Measurements from ENCODE around the gene OPN4.
"Not testable (repeated sequence)": the region's sequence is repeated elsewhere in the genome, so short reads cannot be mapped to it uniquely, and the experiment has no call there.

Gene OPN4, protein sequence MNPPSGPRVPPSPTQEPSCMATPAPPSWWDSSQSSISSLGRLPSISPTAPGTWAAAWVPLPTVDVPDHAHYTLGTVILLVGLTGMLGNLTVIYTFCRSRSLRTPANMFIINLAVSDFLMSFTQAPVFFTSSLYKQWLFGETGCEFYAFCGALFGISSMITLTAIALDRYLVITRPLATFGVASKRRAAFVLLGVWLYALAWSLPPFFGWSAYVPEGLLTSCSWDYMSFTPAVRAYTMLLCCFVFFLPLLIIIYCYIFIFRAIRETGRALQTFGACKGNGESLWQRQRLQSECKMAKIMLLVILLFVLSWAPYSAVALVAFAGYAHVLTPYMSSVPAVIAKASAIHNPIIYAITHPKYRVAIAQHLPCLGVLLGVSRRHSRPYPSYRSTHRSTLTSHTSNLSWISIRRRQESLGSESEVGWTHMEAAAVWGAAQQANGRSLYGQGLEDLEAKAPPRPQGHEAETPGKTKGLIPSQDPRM

DNA sequence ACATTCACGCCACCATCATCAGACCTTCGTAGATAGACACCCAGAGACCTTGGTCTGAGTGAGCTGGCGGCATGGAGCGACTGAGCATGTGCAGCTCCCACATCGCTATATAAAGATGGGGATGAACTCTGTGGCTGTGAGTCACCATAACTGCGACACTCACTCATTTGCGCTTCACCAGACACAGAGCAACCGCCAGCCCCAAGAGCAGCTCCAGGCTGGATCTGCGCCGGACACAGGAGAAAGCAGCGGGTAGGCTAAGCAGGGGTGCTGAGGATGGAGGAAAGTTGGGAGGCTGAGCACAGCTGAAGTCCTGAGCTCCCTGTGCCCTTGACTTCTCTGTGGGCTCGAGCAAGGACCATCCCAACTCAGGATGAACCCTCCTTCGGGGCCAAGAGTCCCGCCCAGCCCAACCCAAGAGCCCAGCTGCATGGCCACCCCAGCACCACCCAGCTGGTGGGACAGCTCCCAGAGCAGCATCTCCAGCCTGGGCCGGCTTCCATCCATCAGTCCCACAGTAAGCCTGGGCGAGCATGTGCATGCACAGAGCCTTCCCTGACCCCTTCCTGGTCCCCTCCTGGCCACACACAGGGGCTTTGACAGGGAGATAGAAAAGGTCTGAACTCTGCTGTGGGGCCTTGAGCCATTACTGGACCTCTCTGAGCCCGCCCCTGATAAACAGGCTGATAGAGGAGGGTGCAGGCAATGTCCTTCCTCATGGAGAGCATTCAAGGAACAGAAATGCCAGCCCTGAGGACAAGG, at the start of gene OPN4:
OPN4 (plus strand) TSS at position 137 of the 762 bp plus-strand sequence; CDS start at position 374, 237 bp downstream.
- no peak for DNase-seq

- DNase-seq, result no peak
Observed at GRCh38 chr10:86607674-86608073, 46.7 kb upstream of the OPN4 start.

DNA sequence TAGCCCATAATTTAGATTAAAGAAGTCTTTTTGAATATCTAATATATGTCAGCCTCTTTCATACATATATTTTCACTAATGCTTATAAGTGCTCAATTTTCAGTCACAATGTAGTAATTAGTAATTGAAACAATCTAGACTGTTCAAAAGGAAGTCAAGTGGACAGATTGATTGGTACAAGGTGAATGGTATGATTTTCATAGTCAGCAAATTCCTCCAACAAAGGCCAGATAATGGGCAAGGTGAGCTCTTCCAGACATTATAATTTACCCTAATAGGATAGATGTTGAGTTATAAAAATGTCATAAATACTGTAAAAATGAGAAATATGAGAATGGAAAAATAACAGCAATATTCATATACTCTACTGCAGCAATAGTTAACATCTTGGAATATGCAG, 44.4 kb upstream of the OPN4 start:
- DNase-seq, result no peak

- DNase-seq, result no peak
Observed at GRCh38 chr10:86611386-86611785, 43.0 kb upstream of the OPN4 start.

DNA sequence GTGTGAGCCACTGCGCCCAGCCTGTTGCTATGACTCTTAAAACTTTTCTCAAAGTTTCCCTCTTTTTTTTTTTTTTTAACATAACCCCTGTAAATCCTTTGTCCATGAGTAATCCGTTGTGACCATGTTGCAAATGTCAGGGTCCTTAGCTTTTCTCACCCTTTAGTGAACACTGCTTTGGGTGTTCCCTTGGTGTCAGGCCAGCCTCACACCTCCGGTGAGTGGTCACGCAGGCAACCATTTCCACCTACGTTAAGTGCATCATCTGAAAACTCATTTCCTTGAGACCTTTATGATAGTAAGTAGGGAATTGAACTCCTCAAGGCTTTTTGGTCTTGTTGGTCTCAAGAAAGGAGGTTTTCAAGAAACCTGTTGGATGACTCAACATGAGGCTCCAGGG, 41.3 kb upstream of the OPN4 start:
- DNase-seq, result no peak

GRCh38 chr10:86613905-86614304, 40.4 kb upstream of the OPN4 start:
- no peak for DNase-seq

GRCh38 chr10:86614853-86615252, 39.5 kb upstream of the OPN4 start:
- DNase-seq, result no peak

- not testable (repeated sequence) for DNase-seq
Observed at GRCh38 chr10:86617278-86617677, 37.1 kb upstream of the OPN4 start.

- no peak for DNase-seq
Observed at GRCh38 chr10:86628311-86628710, 26.0 kb upstream of the OPN4 start.

DNA sequence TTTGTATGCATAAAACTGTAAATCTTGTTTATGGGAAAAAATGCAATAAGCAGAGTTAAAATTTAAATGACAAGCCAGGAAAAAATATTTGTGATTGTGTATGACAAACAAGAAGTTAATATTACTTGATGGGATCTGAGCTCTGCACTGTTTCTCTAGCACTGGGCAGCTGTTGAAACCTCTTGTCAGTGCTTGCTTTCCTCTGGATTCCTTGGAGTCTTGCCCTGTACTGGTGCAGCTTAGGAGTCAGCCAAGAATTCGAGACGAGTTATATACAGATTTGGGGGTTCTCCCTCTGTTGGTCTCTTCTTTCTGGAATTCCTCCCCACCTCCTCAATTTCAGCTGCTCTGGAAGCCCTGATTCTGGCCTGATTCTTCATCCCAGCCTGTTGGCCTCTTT, 24.3 kb upstream of the OPN4 start:
- no peak for DNase-seq

- no peak for DNase-seq
Observed at GRCh38 chr10:86632009-86632800, 22.1 kb upstream of the OPN4 start.

- no peak for DNase-seq
Observed at GRCh38 chr10:86632951-86633350, 21.4 kb upstream of the OPN4 start.

DNA sequence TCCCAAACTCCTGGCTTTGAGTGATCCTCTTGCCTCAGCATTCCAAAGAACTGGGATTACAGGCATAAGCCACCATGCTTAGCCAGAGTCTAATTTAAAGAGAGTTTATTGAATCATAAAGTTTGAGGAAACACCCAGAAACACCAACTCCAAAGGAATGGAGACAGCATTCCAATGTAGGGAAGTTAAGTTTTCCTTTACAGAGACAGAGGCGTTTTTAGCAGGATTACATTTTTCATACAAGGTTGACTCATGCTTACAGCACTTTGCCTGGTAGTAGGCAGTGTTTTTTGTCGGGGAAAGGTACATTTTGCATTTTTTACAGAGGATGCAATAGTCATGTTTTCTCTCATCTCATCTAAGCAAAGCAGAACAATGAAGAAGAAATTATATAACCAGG, 18.9 kb upstream of the OPN4 start:
- no peak for DNase-seq

DNA sequence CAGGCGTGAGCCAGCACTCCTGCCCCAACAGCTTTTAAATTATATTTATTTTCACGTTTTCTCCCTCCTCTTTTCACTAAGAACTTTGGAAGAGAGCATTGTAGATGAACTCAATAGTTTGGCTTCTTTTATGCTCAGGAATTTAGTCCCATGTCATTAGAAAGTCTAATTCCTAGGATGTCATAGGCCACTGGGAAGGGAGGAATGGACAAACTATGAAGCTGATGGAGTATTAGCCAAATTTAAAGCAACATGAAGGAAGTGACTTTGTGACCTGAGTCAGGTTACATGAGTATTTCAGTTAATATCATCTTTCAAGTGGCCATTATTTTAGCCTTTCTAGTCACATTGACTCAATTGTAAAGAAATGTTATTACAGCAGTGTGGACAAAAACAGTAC, 18.0 kb upstream of the OPN4 start:
- DNase-seq, result no peak

DNA sequence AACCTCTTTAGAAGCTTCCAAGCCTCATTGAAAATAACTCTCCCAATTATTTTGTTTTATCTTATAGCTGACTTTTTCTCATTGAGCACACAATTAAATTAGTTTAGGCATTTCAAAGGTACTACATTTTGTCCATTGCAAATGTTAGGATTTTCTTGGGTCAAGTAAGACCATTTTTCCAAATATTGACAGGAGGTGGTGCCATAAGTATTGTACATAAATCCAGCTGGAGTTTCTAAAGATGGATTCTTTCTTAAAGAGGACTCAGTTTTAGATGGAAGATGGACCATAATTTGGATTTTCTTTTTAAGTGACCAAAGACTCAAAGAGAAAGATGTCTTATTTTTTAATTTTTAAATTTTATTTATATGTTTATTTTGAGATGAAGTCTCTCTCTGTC, 12.3 kb upstream of the OPN4 start:
- no peak for DNase-seq

DNA sequence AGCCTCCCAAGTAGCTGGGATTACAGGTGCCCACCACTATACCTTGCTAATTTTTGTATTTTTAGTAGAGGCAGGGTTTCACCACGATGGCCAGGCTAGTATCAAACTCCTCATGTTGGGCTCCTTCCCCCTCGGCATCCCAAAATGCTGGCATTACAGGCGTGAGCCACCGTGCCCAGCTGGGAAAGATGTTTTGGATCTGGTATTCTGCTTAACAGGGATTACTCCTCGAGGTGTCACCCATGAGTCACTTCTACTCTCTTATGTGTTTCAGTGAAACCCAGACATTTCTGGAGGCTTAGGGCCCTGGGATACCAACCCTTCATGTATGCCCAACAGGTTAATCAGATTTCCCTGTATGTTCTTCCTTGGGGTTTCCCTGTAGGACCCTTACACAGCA, 11.8 kb upstream of the OPN4 start:
- no peak for DNase-seq

- no peak for DNase-seq
Observed at GRCh38 chr10:86644152-86644793, 10.1 kb upstream of the OPN4 start.

DNA sequence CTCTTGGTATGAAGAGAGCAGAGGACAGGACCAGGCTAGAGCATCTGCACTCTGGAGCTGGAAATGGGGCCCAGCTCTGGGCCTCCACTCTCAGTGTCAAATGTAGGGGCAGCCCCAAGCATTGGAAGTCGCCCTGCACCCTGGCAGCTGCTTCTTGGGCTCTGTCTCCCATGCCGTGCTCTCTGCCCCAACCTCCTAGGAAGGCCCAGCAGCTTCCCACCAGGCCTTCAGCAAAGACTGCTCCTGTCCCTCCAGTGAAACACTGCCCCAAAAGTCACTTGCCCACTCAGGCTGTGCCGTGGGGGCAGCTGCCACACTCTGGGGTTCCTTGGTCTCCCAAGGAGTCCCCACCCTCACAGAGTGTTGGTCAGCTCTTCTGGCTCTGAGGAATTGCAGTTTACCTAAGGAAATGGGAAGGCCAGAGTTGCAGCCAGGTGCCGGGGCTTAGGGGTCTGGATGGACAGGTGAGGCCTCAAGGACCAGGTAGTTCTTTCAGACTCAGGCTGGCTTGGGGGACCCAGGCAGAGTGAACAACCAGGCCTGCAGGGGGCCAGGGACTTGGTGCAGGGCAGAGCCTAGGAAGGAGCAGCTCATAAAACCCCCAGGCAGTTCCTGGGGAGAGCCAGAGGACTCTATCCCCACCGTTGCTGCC, 9.4 kb upstream of the OPN4 start:
- DNase-seq, result no peak

GRCh38 chr10:86645621-86646165, 8.7 kb upstream of the OPN4 start:
- DNase-seq, result not testable (repeated sequence)

DNA sequence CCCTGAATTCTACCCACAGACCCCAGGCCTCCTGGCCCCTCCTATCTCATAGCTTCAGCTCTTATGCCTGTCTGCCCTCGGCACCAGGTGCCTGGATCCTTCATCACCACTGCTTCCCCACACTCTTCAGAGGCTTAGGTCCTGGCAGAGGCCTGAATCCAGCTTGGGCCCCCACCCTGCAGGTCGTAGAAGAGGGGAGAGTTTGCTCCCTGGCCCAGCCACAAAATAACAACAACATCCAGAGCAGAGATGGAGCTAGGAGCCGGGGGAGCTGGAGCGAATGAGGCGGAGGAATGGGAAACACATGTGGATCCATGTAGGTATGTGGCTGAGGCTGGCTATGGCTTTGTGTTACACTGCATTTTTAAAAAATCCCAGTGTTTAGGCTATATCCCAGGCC, 7.8 kb upstream of the OPN4 start:
- no peak for DNase-seq

- no peak for DNase-seq
Observed at GRCh38 chr10:86646933-86647332, 7.4 kb upstream of the OPN4 start.
